ENCODE data around the gene TRAPPC2L.

The TRAPPC2L gene, protein sequence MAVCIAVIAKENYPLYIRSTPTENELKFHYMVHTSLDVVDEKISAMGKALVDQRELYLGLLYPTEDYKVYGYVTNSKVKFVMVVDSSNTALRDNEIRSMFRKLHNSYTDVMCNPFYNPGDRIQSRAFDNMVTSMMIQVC

DNA sequence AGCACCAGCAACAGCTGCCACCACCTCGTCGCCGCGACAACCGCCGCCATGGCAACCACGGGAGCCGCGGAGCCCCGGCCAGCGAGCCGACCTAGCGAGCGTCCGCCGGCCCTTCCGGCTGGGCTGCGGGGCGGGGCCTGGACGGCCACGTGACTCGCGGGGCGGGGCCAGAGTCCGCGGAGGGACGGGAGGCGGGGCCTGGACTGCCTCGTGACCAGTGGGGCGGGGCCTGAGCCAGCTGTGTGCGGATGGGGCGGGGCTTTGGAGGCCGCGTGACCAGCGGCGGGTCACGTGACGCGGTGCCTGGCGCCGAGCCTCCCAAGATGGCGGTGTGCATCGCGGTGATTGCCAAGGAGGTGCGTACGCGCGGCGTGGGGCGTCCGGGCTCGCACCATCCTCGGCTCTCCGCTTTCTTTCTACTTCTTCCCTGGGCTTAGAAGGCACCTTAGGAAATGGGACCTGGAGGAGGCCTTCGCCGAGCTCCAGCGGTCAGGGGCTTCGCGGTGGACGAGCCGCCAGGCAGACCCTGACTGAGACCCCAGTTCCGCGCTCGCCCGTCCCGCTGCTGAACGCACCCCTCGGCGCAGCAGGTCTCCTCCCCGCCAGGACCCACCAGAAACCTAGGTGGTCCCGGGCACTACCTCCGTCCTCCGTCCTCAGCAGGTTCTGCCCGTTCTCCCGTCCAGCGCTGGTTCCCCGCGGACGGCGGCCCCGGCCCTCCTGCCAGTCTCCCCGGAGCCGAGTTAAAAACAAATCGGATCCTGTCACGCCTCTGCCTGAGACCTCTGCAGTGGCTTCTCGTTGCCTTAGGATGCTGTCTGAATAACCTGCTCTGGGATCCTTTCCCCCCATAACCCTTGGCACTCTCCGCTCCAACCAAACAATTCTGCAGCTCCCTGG, at the start of gene TRAPPC2L, which contains the start of gene GALNS:
TSS of gene TRAPPC2L (plus strand) at position 300 of the 900 bp plus-strand sequence. CDS start at position 324, 24 bp downstream.
TSS of gene GALNS (minus strand) at position 120 of the 900 bp plus-strand sequence. CDS start at position 50, 70 bp downstream.
- DNase-seq, result peak; percentile 100

DNA sequence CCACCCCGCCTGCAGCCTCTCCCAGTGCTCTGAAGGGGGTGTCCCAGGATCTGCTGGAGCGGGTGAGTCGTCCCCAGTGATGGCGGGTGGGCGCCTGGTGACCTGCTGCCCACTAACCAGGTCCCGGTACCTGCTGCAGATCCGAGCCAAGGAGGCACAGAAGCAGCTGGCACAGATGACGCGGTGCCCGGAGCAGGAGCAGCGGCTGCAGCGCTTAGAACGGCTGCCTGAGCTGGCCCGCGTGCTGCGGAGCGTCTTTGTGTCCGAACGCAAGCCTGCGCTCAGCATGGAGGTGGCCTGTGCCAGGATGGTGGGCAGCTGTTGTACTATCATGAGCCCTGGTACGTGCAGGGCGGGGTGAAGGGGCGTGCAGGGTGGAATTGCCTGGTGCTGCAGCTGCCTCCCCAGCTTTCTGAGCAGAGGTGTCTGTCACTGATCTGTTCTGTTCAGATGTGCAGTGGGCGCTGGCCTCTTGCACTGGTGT, 49.7 kb upstream of the TRAPPC2L start:
- DNase-seq, result no peak

DNA sequence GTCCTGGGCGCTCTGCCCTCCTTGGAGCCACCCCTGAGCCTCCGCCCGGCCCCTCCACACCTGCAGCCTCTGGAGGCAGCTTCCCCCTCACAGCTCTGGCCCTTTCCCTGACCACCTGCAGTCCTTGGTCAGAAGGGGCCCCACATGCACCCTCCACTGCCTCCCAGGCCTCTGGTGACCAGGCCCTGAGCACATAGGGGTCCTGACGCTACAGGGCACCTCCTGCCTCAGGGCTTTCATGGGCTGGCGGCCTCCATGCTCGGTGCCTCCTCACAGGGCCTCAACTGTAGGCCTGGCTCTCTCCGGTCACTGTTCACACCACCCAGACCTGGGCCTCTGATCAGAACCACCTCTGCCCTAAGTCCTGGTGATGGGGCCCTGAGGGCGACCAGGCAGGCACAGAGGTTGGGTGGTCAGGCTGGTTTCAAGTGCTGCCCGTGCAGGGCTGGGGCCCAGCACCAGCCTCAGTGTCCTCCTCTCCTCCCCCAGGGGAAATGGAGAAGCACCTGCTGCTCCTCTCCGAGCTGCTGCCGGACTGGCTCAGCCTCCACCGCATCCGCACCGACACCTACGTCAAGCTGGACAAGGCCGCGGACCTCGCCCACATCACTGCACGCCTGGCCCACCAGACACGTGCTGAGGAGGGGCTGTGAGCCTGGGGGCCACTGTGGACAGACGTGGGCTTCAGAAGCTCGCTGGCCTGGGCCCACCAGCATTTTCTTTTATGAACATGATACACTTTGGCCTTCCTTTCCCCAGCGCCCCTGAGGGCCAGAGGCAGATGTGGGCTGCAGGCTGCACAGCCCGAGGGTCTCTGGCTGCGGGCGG, 49.1 kb upstream of the TRAPPC2L start:
- DNase-seq, result no peak

DNA sequence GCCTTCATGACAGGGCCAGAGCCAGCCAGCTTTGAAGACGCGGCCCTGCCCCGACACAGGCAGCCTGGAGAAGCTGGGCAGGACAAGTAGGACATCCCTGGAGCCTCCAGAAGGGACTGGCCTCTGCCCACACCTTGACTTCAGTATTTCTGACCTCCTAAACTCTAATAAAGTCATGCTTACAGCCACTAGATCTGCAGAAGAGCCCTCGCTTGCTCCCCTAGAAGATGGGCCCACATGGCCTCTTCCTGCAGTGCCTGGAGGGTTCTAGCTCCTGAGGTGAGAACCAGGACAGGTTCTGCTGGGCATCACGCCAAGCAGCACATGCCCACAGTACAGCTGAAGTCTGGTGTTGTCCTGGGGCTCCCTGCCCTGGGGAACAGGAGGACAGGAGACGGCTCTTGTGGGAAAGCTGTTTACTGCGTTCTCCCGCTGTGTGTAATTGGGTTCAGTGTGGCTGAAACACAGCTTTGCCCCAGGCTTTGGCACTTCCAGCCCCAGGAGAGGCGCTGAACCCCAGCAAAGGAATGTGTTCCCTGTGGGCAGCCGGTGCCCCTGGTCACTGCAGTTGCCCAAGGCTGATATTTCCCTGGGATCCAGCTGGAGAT, 47.8 kb upstream of the TRAPPC2L start:
- DNase-seq, result no peak

DNA sequence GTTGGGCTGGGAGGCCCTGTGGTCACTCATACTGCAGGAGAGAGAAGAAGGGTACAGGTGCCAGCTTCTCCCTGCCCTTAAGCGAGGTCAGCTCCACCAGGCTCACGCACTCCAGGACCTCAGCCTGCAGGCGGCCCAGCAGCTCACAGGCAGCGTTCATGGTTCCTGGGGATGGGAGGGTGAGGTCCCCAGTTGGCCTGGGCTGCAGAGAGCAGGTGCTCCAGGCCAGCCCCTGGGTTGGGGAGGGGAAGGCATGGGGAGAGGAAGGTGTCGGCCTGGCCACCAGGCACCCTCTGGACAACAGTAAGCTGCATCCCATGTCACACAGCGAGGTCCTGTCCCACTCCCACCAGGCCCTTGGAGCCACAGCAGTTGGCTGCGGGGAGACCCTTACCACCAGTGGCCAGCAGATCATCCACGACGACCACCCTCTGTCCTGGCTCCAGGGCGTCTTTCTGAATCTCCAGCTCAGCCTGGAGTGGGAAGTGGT, 47.2 kb upstream of the TRAPPC2L start:
- DNase-seq, result no peak

DNA sequence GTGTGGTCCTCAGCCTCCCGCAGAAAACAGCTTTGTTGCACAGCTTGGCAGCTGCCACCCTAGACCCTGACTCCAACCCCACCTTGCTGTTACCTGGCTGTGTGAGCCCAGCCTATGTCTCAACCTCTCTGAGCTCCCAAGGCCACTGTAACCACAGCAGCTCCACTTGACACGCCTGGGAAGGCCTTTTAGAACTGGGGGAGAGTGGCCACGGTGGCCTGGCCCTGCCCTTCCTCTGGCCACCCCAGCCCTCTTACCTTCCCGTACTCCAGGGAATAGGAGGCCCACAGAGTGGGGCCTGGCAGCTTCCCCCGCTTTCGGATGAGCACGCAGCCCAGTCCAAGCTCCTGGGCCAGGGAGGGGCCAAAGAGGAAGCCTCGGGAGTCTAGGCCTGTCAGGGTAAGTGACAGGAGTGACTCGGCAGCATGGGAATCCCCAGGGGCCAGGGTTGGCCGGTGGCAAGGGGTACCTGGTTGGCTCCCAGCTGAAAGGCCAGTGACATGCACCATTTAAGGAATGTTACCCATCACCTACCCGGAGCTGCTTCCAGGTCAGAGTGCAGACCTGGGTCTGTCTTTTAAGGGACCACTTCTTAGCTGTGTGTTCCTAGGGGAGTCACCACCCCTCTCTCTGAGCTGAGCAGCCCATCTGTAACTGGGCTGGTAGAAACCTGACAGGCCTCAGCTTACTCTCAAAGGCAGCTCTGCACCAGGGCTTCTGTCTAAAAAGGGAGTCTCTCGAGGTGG, 46.6 kb upstream of the TRAPPC2L start:
- peak; percentile 73 for DNase-seq

DNA sequence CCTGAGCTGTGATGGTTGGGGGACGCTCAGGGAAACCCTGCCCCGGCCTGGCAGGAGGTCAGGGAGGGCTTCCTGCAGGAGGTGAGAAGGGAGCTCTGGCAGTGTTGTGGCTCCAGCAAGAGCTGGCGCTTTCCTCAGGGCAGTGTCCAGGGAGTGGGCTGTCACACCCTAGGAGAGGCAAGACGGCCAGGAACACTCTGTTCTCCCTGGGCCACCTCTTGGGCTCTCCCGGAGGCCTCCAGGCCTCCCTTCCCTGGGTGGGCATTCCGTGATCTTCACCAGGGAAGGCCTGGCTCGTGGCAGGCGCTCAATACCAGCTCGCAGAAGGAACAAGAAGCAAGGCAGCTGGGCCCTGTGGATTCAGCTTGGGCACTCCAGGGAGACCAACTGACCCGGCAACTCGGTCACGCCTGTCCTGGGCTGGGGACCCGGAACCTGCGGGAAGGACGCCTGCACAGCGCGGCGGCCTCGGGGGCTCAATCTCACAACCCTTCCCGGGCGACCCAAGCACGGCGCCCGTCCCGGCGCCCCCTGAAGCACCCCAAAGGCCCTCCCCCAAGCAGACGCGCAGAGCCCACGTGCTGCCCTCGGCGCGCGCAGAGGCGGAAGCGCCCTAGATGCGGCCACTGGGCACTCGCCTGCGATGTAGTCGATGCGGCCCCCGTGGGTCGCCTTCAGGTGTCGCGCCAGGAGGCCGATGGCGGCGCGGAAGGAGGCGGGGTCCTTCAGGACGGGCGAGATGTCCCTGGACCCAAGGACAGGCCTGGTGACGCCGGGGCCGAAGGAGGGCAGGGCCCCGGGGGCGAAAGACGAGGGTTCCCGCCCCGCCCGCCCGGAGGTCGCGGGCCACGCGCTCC, 45.8 kb upstream of the TRAPPC2L start:
- DNase-seq, result peak; percentile 82

DNA sequence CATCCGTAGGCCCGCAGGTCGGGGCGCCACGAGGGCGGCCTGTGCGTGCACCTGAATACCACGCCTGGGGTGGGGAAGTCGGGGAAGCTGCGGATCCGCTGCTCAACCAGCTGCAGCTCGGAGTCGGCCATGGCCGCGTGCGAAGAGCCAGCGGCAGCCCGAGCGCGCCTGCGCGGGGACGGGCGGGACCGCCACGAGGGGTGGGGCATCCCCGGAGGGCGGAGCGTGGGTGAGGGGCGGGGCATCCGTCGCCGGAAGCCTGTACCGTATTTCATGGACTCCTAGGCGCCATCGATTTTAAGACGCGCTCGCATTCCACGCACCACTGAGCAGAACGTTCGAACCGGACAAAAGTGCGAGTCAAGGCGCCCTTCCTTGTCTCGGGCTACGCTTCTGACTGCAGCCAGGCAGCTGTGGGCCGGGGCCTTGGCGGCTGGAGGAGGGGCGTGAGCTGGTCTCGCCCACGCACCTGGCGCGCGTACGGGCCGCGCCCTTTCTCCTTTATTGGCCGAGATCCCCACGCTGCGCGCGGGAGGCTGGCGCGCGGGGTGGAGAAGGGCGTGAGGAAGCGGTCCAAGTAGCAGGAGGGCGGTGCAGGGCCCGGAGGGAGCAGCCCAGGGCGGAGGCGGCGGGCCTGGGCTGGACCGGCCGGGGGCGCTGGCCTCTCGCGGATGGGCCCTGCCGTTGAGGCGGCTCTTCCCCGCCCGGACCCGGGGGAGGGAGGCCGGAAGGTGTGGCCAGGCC, 45.0 kb upstream of the TRAPPC2L start, which contains the start of gene APRT:
TSS of gene APRT (minus strand) at position 160 of the 744 bp plus-strand sequence. CDS start at position 131, 29 bp downstream.
- peak; percentile 97 for DNase-seq

DNA sequence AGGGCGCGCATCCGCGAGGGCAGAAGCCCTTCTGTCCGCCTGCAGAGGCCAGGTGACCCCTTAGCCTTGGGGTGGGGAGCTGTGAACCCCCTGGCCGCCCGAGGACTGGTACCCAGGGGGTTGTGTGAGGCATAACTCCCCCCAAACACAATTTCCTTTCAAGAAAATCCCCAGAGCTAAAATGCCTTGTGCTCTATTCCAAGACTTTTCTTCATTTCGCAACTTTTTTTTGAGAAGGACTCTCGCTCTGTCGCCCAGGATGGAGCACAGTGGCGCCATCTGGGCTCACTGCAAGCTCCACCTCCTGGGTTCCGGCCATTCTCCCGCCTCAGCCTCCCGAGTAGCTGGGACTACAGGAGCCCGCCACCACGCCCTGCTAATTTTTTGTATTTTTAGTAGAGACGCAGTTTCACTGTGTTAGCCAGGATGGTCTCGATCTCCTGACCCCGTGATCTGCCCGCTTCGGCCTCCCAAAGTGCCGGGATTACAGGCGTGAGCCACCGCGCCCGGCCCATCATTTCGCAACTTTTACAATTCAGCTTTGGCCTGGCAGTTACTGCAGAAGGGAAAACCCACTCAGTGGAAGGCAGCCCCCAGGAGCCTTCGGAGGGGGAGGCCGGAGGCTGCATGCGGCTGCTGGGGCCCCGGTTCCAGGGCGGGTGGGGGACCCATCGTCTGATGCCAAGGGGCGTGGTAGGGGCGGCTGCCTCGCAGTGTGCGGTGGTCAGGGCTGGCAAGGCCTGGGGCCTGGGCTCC, 44.2 kb upstream of the TRAPPC2L start:
- peak; percentile 59 for DNase-seq

DNA sequence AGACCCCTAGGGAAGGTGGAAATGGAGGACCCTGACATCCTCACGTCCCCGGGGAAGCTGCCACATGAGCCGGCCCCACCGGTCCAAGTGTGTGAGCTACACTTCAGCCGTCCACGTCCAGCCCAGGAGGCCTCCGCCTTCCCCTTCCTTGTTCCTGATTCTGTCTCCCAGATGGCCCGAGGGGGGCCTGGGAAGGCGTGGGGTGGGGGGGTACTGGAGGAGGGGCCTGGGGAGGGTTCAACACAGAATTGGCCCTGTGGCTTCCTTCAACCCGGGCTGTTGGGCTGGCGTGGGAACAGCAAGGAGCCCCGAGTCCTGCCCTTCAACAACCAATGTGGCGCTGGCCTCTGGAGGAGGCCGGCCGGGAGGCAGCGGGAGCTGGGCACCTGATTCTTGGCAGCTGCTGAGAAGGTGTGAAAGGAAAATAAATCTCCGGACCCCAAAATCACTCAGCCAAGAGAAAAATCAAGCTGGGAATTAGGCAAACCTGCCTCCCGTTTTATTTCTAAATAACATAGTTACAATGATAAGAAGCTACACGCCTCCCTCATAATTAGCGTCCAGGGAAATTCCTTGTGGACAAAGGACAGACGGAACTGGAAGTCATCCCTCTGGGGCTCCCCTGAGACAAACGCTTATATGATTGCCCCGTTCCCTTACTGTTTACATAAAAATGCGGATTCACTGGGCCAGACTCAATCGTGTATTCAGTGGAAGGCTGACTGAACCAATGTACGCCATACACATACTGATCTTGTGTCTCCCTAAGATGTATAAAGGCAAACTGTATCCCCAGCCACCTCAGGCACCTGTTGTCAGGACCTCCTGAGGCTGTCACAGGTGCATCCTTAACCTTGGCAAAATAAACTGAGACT, 43.4 kb upstream of the TRAPPC2L start:
- no peak for DNase-seq

DNA sequence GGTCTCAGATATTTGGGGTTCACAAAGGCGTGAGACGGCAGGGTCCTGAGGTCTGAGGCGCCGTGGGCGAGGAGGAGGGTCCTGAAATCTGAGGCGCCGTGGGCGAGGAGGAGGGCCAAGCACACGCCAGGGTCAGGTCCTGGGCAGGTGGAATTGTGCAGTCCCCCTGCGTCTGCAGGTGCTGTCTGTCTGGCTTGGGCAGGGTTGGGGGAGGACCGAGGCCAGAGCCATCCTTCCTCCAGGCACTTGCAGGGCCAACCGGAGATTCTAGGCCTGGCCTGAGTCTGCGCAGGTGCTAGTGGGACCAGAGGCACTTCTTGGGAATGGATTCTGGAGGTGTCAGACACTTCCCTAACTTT, 42.8 kb upstream of the TRAPPC2L start:
- DNase-seq, result no peak

DNA sequence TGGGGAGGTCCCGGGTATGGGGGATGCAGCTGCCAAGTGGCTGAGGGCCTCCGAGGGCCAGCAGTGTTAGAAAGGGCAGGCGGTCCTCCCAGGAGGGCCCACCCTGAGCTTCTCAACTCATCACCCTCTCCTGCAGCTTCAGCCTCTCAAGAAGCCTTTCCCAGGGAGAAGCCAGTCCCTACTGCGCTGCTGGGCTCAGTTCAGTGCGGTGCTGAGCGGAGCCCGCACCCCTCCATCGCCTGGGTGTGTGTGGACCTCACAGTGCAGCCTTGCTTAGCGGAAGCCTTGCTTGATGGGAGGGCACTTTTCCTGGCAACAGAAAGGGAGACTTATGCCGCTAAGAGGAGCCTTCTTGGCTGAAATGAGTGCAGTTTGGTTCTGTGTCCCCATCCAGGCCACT, 41.7 kb upstream of the TRAPPC2L start:
- DNase-seq, result no peak

DNA sequence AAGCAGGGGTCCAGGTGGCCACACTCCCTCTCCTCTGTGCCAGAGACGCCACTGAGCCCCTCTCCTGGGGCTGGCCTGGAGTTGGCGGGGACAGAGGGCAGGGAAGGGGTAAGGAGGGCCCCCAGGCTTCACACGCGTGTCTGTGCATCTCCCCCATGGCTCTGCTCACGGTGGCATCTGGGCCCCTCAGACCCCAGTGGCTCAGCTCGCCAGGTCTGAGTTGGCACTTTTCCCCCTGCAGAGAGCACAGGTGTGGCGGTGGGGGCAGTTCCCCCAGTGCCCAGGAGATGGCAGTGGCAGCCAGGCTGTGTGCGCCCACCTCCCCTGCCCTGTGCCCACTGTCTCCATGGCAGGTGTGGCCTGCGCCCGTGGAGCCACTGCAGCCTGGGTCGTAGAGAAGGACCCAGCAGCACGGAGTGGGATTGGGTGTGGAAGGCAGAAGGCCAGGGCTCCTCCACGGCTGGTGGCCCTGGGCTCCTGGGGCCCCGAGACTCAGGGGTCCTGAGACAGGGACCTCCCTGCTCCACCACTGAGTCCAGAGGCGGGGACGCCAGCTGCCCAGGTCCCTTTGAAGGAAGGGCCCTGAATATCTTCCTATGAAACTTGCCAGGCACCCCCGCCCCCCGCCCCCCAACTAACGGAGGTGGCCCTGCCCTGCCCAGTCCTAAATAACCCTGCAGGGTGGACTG, 40.9 kb upstream of the TRAPPC2L start:
- peak; percentile 23 for DNase-seq

DNA sequence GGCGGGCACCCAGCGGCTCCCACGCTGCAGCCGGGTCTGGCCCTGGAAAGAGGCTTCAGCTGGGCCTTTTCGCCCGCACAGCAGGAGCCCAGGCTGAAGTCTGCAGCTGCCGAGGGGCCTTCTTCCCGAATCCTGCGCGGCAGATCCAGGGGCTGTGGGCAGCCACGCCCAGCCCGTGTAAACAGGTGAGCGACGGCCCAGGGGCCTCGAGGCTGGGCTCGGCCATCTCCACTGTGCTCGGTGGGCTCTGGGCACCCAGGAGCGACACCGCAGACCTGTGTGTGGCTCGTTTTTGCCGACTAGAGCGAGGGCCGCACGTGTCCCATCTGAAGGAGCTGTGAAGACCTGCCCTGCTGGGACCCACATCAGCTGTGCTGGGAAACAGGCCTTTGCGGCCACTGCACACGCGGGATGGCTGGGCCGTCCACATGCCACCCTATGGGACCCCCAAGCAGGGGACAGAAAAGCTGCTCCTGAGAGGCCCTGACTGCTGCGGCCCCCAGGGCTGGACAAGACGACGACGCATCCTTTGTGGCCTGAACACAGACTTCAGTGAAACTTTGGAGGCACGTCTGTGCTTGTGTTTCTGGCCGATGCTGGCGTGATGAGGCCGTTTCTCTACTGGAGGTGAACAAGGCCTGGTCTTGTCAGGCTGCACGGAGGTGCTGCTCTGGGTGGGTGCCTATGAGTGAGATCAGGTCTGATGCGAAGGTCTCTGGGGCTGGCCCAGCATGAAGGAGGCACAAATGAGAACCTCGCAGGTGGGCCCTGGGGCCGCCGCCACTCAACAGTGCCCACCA, 40.0 kb upstream of the TRAPPC2L start:
- DNase-seq, result no peak

DNA sequence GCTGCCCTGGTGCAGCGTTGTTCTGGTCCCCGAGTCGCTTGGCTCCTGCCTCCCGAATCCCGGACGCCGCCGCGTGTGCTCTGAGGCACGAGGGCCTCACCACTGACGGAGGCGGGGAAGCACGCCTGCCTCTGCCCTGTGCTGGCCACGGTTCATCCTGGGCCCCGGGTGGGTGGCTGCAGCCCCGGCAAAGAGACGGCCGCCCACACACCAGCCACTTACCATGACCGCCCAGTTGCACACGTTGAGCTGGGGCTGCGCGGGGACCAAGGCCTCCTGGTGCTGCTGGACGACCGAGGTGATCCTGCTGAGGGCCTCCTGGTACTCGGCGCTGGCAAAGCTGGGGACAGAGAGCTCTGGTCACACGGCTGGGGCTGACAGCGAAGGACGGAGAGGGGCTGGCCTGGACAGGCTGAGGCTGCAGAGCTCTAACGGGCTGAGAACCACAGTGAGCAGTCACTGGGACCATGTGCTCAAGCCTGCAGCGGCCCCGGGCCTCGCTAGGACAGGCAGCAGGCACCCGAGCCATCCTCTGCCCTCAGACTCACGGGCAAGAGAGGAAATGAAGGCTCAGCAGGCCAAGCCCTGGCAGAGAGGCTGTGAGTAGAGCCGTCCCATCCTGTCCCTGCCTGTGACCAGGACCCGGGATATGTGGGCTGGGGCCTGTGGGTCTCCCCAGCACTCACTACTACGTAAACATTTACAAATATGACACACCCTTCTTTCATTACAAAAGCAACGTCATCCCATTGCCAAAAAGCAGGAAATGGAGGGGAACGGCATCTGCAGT, 38.9 kb upstream of the TRAPPC2L start:
- no peak for DNase-seq

DNA sequence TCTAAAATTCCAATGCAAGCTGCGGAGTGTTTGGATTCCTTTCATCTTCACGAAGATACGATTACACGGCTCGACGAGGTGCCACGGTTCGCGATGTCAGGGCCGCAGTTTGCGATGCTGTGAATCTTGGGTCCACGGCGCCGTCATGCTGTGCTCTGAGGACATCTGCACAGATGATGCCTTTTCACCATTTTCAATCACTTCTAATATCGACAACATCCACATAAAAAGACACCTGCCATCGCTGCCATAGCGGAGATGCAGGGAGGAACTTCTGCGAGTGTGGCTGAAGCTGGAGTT, 38.4 kb upstream of the TRAPPC2L start:
- no peak for DNase-seq

All from suppressor macrophage treated with lipopolysaccharide for 4 hours (primary cell).